Fibroblast of lung (primary cell): ENCODE measurements around the gene STK11. TPM values are rescaled to one million over a fixed set of nuclear protein-coding genes. Genes with fewer than 3 reads are reported as not detected.

Experiments used
- DNase-seq, 2 donors: peaks; one replicate each; pipeline versions ENCODE4 v3.0.0 to v3.0.0-alpha.2; 2010; ENCODE audit warnings: low read depth in 2 of 2
- H2AFZ ChIP-seq: 2 replicates; pipeline ENCODE4 v1.5.1; 2012; ENCODE audit warnings: low read length, control low read depth, inconsistent platforms
- H3K27ac ChIP-seq: 2 replicates; pipeline ENCODE4 v1.5.1; 2011; ENCODE audit warnings: low read length, control low read depth; ENCODE audit not compliant: insufficient read depth
- H3K27me3 ChIP-seq: 2 replicates; pipeline ENCODE4 v1.5.1; 2011; ENCODE audit warnings: mild to moderate bottlenecking, low read length; ENCODE audit not compliant: control insufficient read depth, insufficient read depth
- H3K36me3 ChIP-seq: 2 replicates; pipeline ENCODE4 v1.5.1; 2011; ENCODE audit warnings: low read length; ENCODE audit not compliant: control insufficient read depth, insufficient read depth
- H3K4me1 ChIP-seq: 2 replicates; pipeline ENCODE4 v1.5.1; 2011; ENCODE audit warnings: low read length; ENCODE audit not compliant: control insufficient read depth, insufficient read depth; ENCODE audit errors: extremely low read depth
- H3K4me2 ChIP-seq: 2 replicates; pipeline ENCODE4 v1.5.1; 2011; ENCODE audit warnings: low read length, control low read depth; ENCODE audit not compliant: insufficient read depth; ENCODE audit errors: extremely low read depth
- H3K4me3 ChIP-seq, 4 experiments: fragments of 200-600 bp in 1 of 4; sonication (generic) in 1 of 4; replicated peaks in 1 of 4; 2 replicates each; pipeline ENCODE4 v1.5.1; 2011 to 2016; ENCODE audit warnings: low read length in 4 of 4, low read depth in 3 of 4, mild to moderate bottlenecking in 3 of 4, control low read depth in 2 of 4, inconsistent platforms in 1 of 4, mixed read lengths in 1 of 4; ENCODE audit not compliant: insufficient read depth in 1 of 4; ENCODE audit errors: control extremely low read depth in 1 of 4
- H3K79me2 ChIP-seq: 2 replicates; pipeline ENCODE4 v1.5.1; 2012; ENCODE audit warnings: mild to moderate bottlenecking, low read length, inconsistent platforms; ENCODE audit not compliant: control insufficient read depth, insufficient read depth
- H3K9ac ChIP-seq: 2 replicates; pipeline ENCODE4 v1.5.1; 2011; ENCODE audit warnings: mild to moderate bottlenecking, low read length, control low read depth; ENCODE audit not compliant: insufficient read depth
- H3K9me3 ChIP-seq: 2 replicates; pipeline ENCODE4 v1.5.1; 2012; ENCODE audit warnings: low read depth, low read length; ENCODE audit not compliant: control insufficient read depth, insufficient read depth
- H4K20me1 ChIP-seq: 2 replicates; pipeline ENCODE4 v1.5.1; 2011; ENCODE audit warnings: low read length; ENCODE audit not compliant: control insufficient read depth, insufficient read depth; ENCODE audit errors: extremely low read depth
- EZH2 ChIP-seq: IDR thresholded peaks from 2 replicates; pipeline ENCODE4 v1.5.1; 2012; ENCODE audit warnings: low read length, control low read depth, mild to moderate bottlenecking; ENCODE audit errors: missing control alignments
- polyA plus RNA-seq, 2 donors: library from polyadenylated mRNA; depleted of rRNA in 1 of 2; stranded (reverse) in 1 of 2; unstranded in 1 of 2; fragments of >200 nt; gene quantifications; 2 replicates each; pipeline ENCODE4 v1.2.1, GENCODE V29; 2011 to 2012; ENCODE audit warnings: missing spikeins in 1 of 2
- total RNA-seq: library from RNA; depleted of rRNA; stranded (reverse); fragments of >200 nt; gene quantifications from 2 replicates; pipeline ENCODE4 v1.2.1, GENCODE V29; 2014
- TF ChIP-seq, protein P1 (sequence below), 2 donors: IDR thresholded peaks in 1 of 2; conservative IDR thresholded peaks in 1 of 2; 1 replicate in 1 of 2; 2 replicates in 1 of 2; pipeline ENCODE4 v1.5.1; 2011 to 2012; ENCODE audit warnings: low read length in 2 of 2, control low read depth in 1 of 2, inconsistent platforms in 1 of 2, low read depth in 1 of 2, mild to moderate bottlenecking in 1 of 2

STK11 gene
- total and polyA plus RNA-seq, 2 donors (not counting 1 experiment from before 2014, with no cell fraction given) = 23.7 to 96.6 TPM

DNA sequence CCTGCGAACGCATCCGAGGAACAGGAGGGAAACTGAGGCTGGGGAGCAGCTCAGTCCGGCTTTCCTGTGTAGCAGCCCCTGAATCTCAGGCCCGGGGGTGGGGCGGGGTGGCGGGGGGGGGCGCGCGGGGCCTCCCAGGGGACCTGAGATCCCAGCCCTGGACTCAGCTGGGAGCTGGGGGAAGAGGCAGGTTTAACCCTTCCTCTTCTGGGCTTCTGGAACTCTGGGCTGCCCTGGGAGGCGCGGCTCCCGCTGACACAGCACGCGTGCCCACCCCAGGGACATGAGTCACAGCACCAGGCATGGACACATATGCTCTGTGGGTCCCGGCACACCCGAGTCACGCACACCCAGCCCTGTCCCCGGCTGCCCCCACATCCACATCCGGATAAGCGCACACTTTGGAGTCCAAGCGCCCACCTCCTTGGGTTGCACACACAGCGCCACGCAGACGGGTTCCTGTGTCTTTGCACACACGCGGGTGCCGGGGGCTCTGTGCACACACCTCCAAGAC lies 60.1 kb downstream of the STK11 start:
- Histone ChIP-seq H3K27me3 (no peaks in the 10 kb centered on the region), H3K9me3 (no peaks in the 10 kb centered on the region), H3K9ac (peak overlapping the region; percentile 80), H4K20me1 (no peaks in the 10 kb centered on the region), H3K79me2 (peaks cover 15% of the 10 kb centered on the region), H3K4me1 (peaks cover 45% of the 10 kb centered on the region), H3K4me2 (peak overlapping the region; percentile 91), H3K27ac (peak overlapping the region; percentile 96), H3K36me3 (no peaks in the 10 kb centered on the region), H2AFZ (no peak overlapping the region), H3K4me3 (peak overlapping the region; percentile 27 to 61 (median 45))
- TF ChIP-seq EZH2 = no peak
- TF ChIP-seq, protein P1, sequence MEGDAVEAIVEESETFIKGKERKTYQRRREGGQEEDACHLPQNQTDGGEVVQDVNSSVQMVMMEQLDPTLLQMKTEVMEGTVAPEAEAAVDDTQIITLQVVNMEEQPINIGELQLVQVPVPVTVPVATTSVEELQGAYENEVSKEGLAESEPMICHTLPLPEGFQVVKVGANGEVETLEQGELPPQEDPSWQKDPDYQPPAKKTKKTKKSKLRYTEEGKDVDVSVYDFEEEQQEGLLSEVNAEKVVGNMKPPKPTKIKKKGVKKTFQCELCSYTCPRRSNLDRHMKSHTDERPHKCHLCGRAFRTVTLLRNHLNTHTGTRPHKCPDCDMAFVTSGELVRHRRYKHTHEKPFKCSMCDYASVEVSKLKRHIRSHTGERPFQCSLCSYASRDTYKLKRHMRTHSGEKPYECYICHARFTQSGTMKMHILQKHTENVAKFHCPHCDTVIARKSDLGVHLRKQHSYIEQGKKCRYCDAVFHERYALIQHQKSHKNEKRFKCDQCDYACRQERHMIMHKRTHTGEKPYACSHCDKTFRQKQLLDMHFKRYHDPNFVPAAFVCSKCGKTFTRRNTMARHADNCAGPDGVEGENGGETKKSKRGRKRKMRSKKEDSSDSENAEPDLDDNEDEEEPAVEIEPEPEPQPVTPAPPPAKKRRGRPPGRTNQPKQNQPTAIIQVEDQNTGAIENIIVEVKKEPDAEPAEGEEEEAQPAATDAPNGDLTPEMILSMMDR (conservative IDR thresholded peaks at IDR 0.05 in 1 of 2, IDR thresholded peaks at IDR 0.05 in 1 of 2; ENCODE audit: low read depth in 1 of 2, low read length in 2 of 2) = no peak
- peak; percentile 73 to 80 for DNase-seq

DNA sequence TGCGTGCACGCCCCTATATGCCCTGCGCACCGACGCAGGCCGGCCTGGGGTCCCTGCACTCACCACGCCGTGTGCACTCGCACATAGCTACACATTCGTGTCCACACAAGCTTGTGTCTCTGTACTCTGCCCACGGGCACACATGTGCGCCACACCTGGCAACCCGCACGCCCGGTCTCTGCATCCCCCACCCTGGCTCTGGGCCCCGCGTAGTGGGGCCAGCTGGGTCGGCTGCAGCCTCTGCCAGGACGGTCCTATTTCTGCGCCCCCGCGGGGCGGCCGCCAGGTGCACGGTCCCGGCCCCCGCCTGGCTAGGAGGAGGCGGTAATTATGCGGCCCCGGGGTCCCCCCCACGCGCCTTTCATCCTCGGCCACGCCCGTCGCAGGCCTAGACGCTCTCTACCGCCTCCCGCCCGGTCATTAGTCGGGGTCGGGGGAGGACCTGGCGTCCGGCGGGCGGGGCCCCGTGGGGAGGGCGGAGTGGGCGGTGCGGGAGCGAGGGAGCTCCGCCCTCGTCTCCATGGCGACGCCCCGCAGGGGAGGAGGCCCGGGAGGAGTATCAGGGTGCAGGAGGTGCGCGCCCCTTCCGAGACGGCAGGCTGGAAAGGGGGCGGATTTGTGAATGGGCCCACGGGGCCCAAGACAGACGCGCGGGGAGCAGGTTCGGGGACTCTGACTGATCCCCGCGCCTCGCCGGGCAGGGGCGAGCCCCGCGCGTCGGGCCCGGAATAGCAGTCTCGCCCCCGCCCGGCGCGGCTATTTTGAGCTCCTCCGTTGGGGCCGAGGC lies 60.7 kb downstream of the STK11 start:
- Histone ChIP-seq H3K36me3 (peaks cover 5% of the 10 kb centered on the region), H3K9ac (peak overlapping the region; percentile 80)

DNA sequence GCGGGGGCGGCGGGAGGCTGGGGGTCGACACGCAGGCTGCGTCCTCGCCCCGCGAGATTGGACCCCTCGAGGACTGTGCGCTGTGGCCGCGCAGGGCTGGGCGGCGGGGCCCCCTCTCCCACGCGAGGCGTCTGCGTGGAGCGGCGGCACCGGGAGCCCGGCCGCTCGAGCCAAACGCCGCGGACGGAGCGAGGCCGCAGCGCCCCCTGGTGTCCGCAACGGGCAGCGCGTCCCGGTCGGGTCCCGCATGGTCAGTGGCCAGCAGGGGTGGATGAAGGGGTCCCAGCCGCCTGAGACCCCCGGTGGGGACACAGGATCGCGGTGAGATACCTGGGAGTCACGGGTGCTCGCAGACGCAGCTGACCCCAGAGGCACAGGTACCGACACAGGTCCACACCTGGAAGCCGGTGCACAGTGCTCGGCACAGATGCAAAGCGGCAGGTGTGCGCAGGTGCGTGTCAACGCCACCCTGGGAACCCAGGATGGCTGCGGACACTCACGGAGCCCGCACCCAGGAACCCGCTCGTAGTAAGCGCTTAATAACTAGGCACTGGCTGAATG lies 61.4 kb downstream of the STK11 start:
- peak overlapping the region; percentile 51 to 61 (median 56) for H3K4me3 ChIP-seq
- H3K4me1 ChIP-seq = peaks cover 48% of the 10 kb centered on the region
- no peak overlapping the region for H2AFZ ChIP-seq
- H3K9ac ChIP-seq = peak overlapping the region; percentile 77
- TF ChIP-seq, protein P1 (conservative IDR thresholded peaks at IDR 0.05 in 1 of 2, IDR thresholded peaks at IDR 0.05 in 1 of 2; ENCODE audit: low read depth in 1 of 2, low read length in 2 of 2) = peak; percentile 67 to 71
- TF ChIP-seq EZH2 = no peak
- H3K27ac ChIP-seq = peak overlapping the region; percentile 96
- no peaks in the 10 kb centered on the region for H4K20me1 ChIP-seq
- peaks cover 28% of the 10 kb centered on the region for H3K79me2 ChIP-seq
- peak in 1 of 2 donors; percentile 42 for DNase-seq
- H3K4me2 ChIP-seq = peak overlapping the region; percentile 96
- H3K27me3 ChIP-seq = no peaks in the 10 kb centered on the region
- H3K36me3 ChIP-seq = peaks cover 12% of the 10 kb centered on the region
- no peaks in the 10 kb centered on the region for H3K9me3 ChIP-seq

More for the DNA sequence above, 60.7 kb downstream of the STK11 start:
- peaks cover 48% of the 10 kb centered on the region for H3K4me1 ChIP-seq
- peak overlapping the region; percentile 27 to 61 (median 56) for H3K4me3 ChIP-seq
- H4K20me1 ChIP-seq = no peaks in the 10 kb centered on the region
- H3K4me2 ChIP-seq = peak overlapping the region; percentile 96
- no peaks in the 10 kb centered on the region for H3K27me3 ChIP-seq
- peak overlapping the region; percentile 96 for H3K27ac ChIP-seq
- TF ChIP-seq EZH2 = no peak
- TF ChIP-seq, protein P1 (conservative IDR thresholded peaks at IDR 0.05 in 1 of 2, IDR thresholded peaks at IDR 0.05 in 1 of 2; ENCODE audit: low read depth in 1 of 2, low read length in 2 of 2) = no peak
- no peak overlapping the region for H2AFZ ChIP-seq
- peak; percentile 80 to 83 for DNase-seq
- no peaks in the 10 kb centered on the region for H3K9me3 ChIP-seq
- peaks cover 21% of the 10 kb centered on the region for H3K79me2 ChIP-seq
